Activated naive CD4-positive, alpha-beta T cell treated with Interleukin-2 at 50 U/mL for 16 hours (primary cell): Measurements from ENCODE around the gene MAGEB6.
"Not testable (repeated sequence)": the region's sequence is repeated elsewhere in the genome, so short reads cannot be mapped to it uniquely, and the experiment has no call there.

Experiments used
- DNase-seq: peaks from one replicate; pipeline ENCODE4 v3.0.0-alpha.2; 2020

The MAGEB6 gene, protein sequence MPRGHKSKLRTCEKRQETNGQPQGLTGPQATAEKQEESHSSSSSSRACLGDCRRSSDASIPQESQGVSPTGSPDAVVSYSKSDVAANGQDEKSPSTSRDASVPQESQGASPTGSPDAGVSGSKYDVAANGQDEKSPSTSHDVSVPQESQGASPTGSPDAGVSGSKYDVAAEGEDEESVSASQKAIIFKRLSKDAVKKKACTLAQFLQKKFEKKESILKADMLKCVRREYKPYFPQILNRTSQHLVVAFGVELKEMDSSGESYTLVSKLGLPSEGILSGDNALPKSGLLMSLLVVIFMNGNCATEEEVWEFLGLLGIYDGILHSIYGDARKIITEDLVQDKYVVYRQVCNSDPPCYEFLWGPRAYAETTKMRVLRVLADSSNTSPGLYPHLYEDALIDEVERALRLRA

DNA sequence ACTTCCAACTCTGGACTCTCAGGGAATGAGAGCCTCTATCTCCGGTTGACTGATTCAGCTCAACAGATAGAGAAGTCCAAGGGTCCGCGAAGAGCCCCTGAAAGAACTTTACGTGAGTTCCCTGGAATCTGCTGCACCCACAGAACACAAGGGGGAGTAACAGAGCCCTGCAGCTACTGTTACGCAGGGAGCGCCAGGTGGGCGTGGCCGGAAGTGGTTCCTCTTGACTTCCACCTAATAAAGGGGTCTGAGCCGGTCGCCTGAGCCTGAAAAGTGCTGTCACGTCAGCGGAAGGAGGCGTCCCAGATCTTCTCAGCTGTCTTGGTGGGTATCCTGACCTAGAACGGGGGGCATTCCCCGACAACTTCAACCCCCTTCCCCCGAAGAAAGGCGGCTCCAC, at the start of gene MAGEB6:
Gene MAGEB6 (plus strand): TSS at position 237 of the 400 bp plus-strand sequence. CDS start 1,407 bp downstream, outside the sequence.
- DNase-seq, result no peak

DNA sequence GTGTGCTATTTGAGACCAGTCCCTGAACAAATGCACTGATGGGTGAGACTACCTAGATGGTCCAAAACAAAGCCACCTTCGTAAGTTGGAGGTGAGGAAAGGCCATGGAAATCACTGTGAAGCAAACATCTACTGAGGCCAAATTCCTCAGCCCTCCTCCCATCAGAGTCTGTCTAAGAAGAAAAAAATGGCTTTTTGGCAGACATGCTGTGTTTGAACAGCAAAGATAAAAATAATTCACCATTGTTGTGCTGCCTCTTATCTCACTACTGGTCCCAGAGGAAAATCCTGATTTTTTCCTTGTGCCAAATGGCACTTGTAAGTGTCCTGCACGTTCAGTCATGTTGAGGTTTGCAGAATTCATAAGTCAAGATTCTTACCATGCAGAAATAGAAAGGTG, 46.2 kb upstream of the MAGEB6 start:
- no peak for DNase-seq

DNA sequence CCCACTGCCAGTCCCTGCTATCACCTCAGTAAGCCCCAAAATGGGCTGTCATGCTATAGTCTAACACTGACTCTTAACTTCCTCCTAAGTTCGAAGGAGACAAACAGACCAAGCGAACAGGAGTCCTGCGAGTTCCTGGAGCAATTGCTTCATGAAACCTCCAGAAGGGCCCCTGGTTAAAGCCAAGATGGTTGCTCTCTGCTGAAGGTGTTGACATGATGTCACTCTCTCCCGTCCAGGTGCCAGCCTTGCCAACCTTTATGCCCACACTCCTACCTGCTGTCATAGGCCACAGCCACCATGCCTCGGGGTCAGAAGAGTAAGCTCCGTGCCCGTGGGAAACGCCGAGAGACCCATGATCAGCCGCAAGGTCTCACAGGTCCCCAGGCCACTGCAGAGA, 31.9 kb upstream of the MAGEB6 start, which contains the start of gene MAGEB6B:
Gene MAGEB6B (plus strand): TSS at position 301 of the 400 bp plus-strand sequence. CDS start 0 bp downstream, at position 301.
- no peak for DNase-seq

DNA sequence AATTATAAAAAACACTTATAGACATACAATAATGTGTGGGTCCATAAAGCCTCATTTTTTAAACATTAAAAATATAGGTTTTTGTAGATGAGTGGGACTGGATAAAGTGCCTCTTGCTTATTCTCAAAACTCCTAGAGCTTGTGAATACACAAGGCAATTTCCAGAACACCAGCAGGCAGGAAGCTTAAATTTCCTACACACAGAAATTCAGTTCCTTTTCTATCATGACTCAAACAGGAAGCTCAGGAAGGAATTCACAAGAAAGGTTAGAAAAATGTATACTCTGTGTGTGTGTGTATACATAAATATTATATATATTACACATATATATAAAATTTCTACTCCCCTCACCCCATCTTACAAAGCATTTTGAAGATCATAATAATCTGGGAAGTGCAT, 11.3 kb downstream of the MAGEB6 start:
- no peak for DNase-seq

- DNase-seq, result not testable (repeated sequence)
Measured at GRCh38 chrX:26204717-26205116, 12.5 kb downstream of the MAGEB6 start.

GRCh38 chrX:26208012-26208411, 15.8 kb downstream of the MAGEB6 start:
- DNase-seq, result no peak

DNA sequence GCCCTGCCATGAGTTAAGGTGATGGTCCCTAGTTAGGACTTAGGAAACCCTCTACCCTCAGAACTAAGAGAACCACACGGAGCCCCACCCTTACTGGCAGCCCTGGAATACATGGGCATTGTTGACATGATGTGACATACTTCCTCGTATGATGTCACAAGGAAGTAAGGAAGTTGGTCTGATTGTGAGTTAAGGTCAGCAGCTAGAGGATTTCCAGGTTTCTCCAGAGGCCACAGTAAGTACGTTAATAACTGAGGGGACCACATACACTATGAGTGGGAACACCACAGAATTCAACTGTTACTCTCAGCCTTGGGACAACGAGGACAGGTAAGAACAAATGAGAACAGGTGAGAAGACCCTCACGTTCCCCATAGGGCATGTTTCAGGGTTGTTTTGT, 23.6 kb downstream of the MAGEB6 start, which contains the start of gene MAGEB5:
Gene MAGEB5 (plus strand): TSS at position 301 of the 400 bp plus-strand sequence. CDS start 1,133 bp downstream, outside the sequence.
- DNase-seq, result no peak

GRCh38 chrX:26219351-26219750, 27.1 kb downstream of the MAGEB6 start:
- no peak for DNase-seq

DNA sequence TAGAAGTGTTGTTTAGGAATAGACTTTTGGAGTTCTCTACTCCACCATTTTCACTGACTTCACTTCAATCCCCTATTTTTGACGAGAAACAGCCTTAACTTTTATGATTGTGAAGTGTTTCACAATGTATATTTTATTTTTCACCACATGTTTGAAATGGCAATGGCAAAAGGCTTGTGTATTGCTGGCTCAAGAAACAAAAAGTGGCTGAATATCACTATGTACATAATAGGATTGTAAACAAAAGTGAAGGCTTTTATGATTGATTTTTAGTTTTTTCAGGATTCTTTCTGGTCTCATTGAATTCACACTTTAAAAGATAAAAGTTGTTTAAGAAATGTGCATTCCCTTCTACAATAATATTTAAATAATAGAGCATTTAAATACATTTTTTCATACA, 41.9 kb downstream of the MAGEB6 start:
- no peak for DNase-seq
